Fibroblast of lung (primary cell): ENCODE data around the gene SBK3. TPM values are rescaled to one million over a fixed set of nuclear protein-coding genes. Genes with fewer than 3 reads are reported as not detected.

Experiments
- DNase-seq, 2 donors: peaks; one replicate each; pipeline versions ENCODE4 v3.0.0 to v3.0.0-alpha.2; 2010; ENCODE audit warnings: low read depth in 2 of 2
- H2AFZ ChIP-seq: 2 replicates; pipeline ENCODE4 v1.5.1; 2012; ENCODE audit warnings: low read length, control low read depth, inconsistent platforms
- H3K27ac ChIP-seq: 2 replicates; pipeline ENCODE4 v1.5.1; 2011; ENCODE audit warnings: low read length, control low read depth; ENCODE audit not compliant: insufficient read depth
- H3K27me3 ChIP-seq: 2 replicates; pipeline ENCODE4 v1.5.1; 2011; ENCODE audit warnings: mild to moderate bottlenecking, low read length; ENCODE audit not compliant: control insufficient read depth, insufficient read depth
- H3K36me3 ChIP-seq: 2 replicates; pipeline ENCODE4 v1.5.1; 2011; ENCODE audit warnings: low read length; ENCODE audit not compliant: control insufficient read depth, insufficient read depth
- H3K4me1 ChIP-seq: 2 replicates; pipeline ENCODE4 v1.5.1; 2011; ENCODE audit warnings: low read length; ENCODE audit not compliant: control insufficient read depth, insufficient read depth; ENCODE audit errors: extremely low read depth
- H3K4me2 ChIP-seq: 2 replicates; pipeline ENCODE4 v1.5.1; 2011; ENCODE audit warnings: low read length, control low read depth; ENCODE audit not compliant: insufficient read depth; ENCODE audit errors: extremely low read depth
- H3K4me3 ChIP-seq, 4 experiments: fragments of 200-600 bp in 1 of 4; sonication (generic) in 1 of 4; replicated peaks in 1 of 4; 2 replicates each; pipeline ENCODE4 v1.5.1; 2011 to 2016; ENCODE audit warnings: low read length in 4 of 4, low read depth in 3 of 4, mild to moderate bottlenecking in 3 of 4, control low read depth in 2 of 4, inconsistent platforms in 1 of 4, mixed read lengths in 1 of 4; ENCODE audit not compliant: insufficient read depth in 1 of 4; ENCODE audit errors: control extremely low read depth in 1 of 4
- H3K79me2 ChIP-seq: 2 replicates; pipeline ENCODE4 v1.5.1; 2012; ENCODE audit warnings: mild to moderate bottlenecking, low read length, inconsistent platforms; ENCODE audit not compliant: control insufficient read depth, insufficient read depth
- H3K9ac ChIP-seq: 2 replicates; pipeline ENCODE4 v1.5.1; 2011; ENCODE audit warnings: mild to moderate bottlenecking, low read length, control low read depth; ENCODE audit not compliant: insufficient read depth
- H3K9me3 ChIP-seq: 2 replicates; pipeline ENCODE4 v1.5.1; 2012; ENCODE audit warnings: low read depth, low read length; ENCODE audit not compliant: control insufficient read depth, insufficient read depth
- H4K20me1 ChIP-seq: 2 replicates; pipeline ENCODE4 v1.5.1; 2011; ENCODE audit warnings: low read length; ENCODE audit not compliant: control insufficient read depth, insufficient read depth; ENCODE audit errors: extremely low read depth
- EZH2 ChIP-seq: IDR thresholded peaks from 2 replicates; pipeline ENCODE4 v1.5.1; 2012; ENCODE audit warnings: low read length, control low read depth, mild to moderate bottlenecking; ENCODE audit errors: missing control alignments
- polyA plus RNA-seq, 2 donors: library from polyadenylated mRNA; depleted of rRNA in 1 of 2; stranded (reverse) in 1 of 2; unstranded in 1 of 2; fragments of >200 nt; gene quantifications; 2 replicates each; pipeline ENCODE4 v1.2.1, GENCODE V29; 2011 to 2012; ENCODE audit warnings: missing spikeins in 1 of 2
- total RNA-seq: library from RNA; depleted of rRNA; stranded (reverse); fragments of >200 nt; gene quantifications from 2 replicates; pipeline ENCODE4 v1.2.1, GENCODE V29; 2014
- TF ChIP-seq, protein P1 (sequence below), 2 donors: IDR thresholded peaks in 1 of 2; conservative IDR thresholded peaks in 1 of 2; 1 replicate in 1 of 2; 2 replicates in 1 of 2; pipeline ENCODE4 v1.5.1; 2011 to 2012; ENCODE audit warnings: low read length in 2 of 2, control low read depth in 1 of 2, inconsistent platforms in 1 of 2, low read depth in 1 of 2, mild to moderate bottlenecking in 1 of 2

SBK3 gene
- total and polyA plus RNA-seq, 2 donors (not counting 1 experiment from before 2014, with no cell fraction given): 0.66 TPM; not detected in 1

GRCh38 chr19:55581145-55581822 lies 35.9 kb upstream of the SBK3 start:
- peaks cover 4% of the 10 kb centered on the region for H3K36me3 ChIP-seq
- peak overlapping the region; percentile 95 for H2AFZ ChIP-seq
- H3K4me3 ChIP-seq: peak overlapping the region; percentile 59 to 89 (median 87)
- H3K27me3 ChIP-seq: no peaks in the 10 kb centered on the region
- H3K9ac ChIP-seq: peak overlapping the region; percentile 62
- peaks cover 11% of the 10 kb centered on the region for H3K79me2 ChIP-seq
- H3K4me2 ChIP-seq: peak overlapping the region; percentile 97
- H4K20me1 ChIP-seq: no peaks in the 10 kb centered on the region
- H3K27ac ChIP-seq: peak overlapping the region; percentile 75
- H3K9me3 ChIP-seq: no peaks in the 10 kb centered on the region
- no peak for DNase-seq
- H3K4me1 ChIP-seq: peaks cover 7% of the 10 kb centered on the region
- TF ChIP-seq EZH2: no peak
- TF ChIP-seq, protein P1, sequence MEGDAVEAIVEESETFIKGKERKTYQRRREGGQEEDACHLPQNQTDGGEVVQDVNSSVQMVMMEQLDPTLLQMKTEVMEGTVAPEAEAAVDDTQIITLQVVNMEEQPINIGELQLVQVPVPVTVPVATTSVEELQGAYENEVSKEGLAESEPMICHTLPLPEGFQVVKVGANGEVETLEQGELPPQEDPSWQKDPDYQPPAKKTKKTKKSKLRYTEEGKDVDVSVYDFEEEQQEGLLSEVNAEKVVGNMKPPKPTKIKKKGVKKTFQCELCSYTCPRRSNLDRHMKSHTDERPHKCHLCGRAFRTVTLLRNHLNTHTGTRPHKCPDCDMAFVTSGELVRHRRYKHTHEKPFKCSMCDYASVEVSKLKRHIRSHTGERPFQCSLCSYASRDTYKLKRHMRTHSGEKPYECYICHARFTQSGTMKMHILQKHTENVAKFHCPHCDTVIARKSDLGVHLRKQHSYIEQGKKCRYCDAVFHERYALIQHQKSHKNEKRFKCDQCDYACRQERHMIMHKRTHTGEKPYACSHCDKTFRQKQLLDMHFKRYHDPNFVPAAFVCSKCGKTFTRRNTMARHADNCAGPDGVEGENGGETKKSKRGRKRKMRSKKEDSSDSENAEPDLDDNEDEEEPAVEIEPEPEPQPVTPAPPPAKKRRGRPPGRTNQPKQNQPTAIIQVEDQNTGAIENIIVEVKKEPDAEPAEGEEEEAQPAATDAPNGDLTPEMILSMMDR (conservative IDR thresholded peaks at IDR 0.05 in 1 of 2, IDR thresholded peaks at IDR 0.05 in 1 of 2; ENCODE audit: low read depth in 1 of 2, low read length in 2 of 2): no peak

DNA sequence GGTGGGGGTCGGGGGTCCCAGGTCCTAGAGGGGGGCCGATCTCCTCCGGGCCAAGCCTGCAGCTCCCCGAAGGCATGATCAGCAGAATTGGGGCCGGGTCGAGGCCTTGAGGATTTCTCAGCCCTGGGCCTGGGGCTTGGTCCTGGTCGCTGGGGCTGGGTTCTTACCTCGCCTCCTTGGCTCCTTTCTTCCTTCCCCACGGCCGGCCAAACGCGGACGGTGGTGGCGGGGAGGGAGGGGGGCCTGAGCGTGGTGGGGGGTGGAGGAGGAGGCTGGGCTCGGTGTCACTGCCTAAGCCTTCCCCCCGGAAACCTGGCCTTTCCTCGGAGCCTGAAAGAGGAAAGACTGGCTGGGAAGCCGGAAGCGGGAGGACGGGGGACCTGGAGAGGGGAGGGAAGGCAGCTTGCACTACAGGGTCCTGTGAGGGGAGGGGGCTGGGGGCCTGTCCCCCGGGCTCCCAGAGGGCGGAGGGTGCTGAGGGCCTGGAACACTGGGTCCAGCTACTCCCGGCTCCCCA lies 35.3 kb upstream of the SBK3 start, which contains the start of gene ZNF579:
TSS of gene ZNF579 (minus strand) at position 221 of the 517 bp plus-strand sequence. CDS start 1,209 bp downstream, outside the sequence.
- no peaks in the 10 kb centered on the region for H4K20me1 ChIP-seq
- peak within 1 kb of the TSS; percentile 80 for H3K9ac ChIP-seq
- peaks cover 11% of the 10 kb centered on the region for H3K79me2 ChIP-seq
- peak; percentile 89 to 93 for DNase-seq
- H3K27ac ChIP-seq: peak within 1 kb of the TSS; percentile 75
- H3K4me3 ChIP-seq: peak within 1 kb of the TSS; percentile 77 to 89 (median 87)
- H3K4me2 ChIP-seq: peak within 1 kb of the TSS; percentile 97
- H3K36me3 ChIP-seq: peaks cover 4% of the 10 kb centered on the region
- peaks cover 3% of the 10 kb centered on the region for H3K4me1 ChIP-seq
- H3K27me3 ChIP-seq: no peaks in the 10 kb centered on the region
- H2AFZ ChIP-seq: peak within 1 kb of the TSS; percentile 95
- TF ChIP-seq, protein P1 (conservative IDR thresholded peaks at IDR 0.05 in 1 of 2, IDR thresholded peaks at IDR 0.05 in 1 of 2; ENCODE audit: low read depth in 1 of 2, low read length in 2 of 2): no peak
- no peak for TF ChIP-seq EZH2
- H3K9me3 ChIP-seq: no peaks in the 10 kb centered on the region

- H3K27me3 ChIP-seq: no peaks in the 10 kb centered on the region
- no peak overlapping the region for H2AFZ ChIP-seq
- peak; percentile 49 to 54 for DNase-seq
- H3K79me2 ChIP-seq: peaks cover 11% of the 10 kb centered on the region
- H3K4me3 ChIP-seq: peak overlapping the region; percentile 77 to 89 (median 87)
- peak overlapping the region; percentile 80 for H3K9ac ChIP-seq
- no peak for TF ChIP-seq EZH2
- TF ChIP-seq, protein P1 (conservative IDR thresholded peaks at IDR 0.05 in 1 of 2, IDR thresholded peaks at IDR 0.05 in 1 of 2; ENCODE audit: low read depth in 1 of 2, low read length in 2 of 2): no peak
- peak overlapping the region; percentile 71 for H3K27ac ChIP-seq
- H4K20me1 ChIP-seq: no peaks in the 10 kb centered on the region
- H3K4me2 ChIP-seq: peak overlapping the region; percentile 94
- no peaks in the 10 kb centered on the region for H3K9me3 ChIP-seq
- peaks cover 3% of the 10 kb centered on the region for H3K4me1 ChIP-seq
- peaks cover 4% of the 10 kb centered on the region for H3K36me3 ChIP-seq
These were observed 34.7 kb upstream of the SBK3 start for GRCh38 chr19:55579766-55580621.
